Endodermal cell (in vitro differentiated cells): Measurements from ENCODE around the gene DYRK3. TPM values are rescaled to one million over a fixed set of nuclear protein-coding genes. Genes with fewer than 3 reads are reported as not detected.

Experiments
- DNase-seq: peaks from one replicate; pipeline ENCODE4 v3.0.0-alpha.2; 2017
- H3K27ac ChIP-seq: 2 replicates; pipeline ENCODE4 v1.5.1; 2013; ENCODE audit warnings: mild to moderate bottlenecking, low read depth, low read length, moderate library complexity
- H3K27me3 ChIP-seq: 2 replicates; pipeline ENCODE4 v1.6.1; 2013; ENCODE audit warnings: mild to moderate bottlenecking, low read length, moderate library complexity; ENCODE audit not compliant: insufficient read depth, control insufficient read depth, poor library complexity, severe bottlenecking
- H3K36me3 ChIP-seq: 2 replicates; pipeline ENCODE4 v1.7.0; 2013; ENCODE audit warnings: mild to moderate bottlenecking, low read length, moderate library complexity; ENCODE audit not compliant: control insufficient read depth, insufficient read depth
- H3K4me1 ChIP-seq: one replicate; pipeline ENCODE4 v1.7.0; 2013; ENCODE audit warnings: low read length; ENCODE audit not compliant: control insufficient read depth, insufficient read depth
- H3K4me3 ChIP-seq: 2 replicates; pipeline ENCODE4 v1.5.1; 2013; ENCODE audit warnings: mild to moderate bottlenecking, low read length, moderate library complexity
- H3K9ac ChIP-seq: 2 replicates; pipeline ENCODE4 v1.6.1; 2013; ENCODE audit warnings: mild to moderate bottlenecking, low read length, moderate library complexity; ENCODE audit not compliant: poor library complexity, severe bottlenecking; ENCODE audit errors: extremely low read depth
- H3K9me3 ChIP-seq: 2 replicates; pipeline ENCODE4 v1.6.1; 2013; ENCODE audit warnings: mild to moderate bottlenecking, low read length, moderate library complexity; ENCODE audit not compliant: control insufficient read depth
- H3K27ac Mint-ChIP-seq: 2 replicates; pipeline ENCODE4 v1.8.0; 2020; ENCODE audit warnings: mixed read lengths
- H3K27me3 Mint-ChIP-seq: 2 replicates; pipeline ENCODE4 v1.8.0; 2021; ENCODE audit warnings: mild to moderate bottlenecking, mixed read lengths; ENCODE audit not compliant: insufficient read depth
- H3K36me3 Mint-ChIP-seq: 2 replicates; pipeline ENCODE4 v1.8.0; 2020; ENCODE audit warnings: low read depth, mixed read lengths
- H3K4me1 Mint-ChIP-seq: 2 replicates; pipeline ENCODE4 v1.8.0; 2020; ENCODE audit warnings: mixed read lengths
- H3K4me3 Mint-ChIP-seq: 2 replicates; pipeline ENCODE4 v1.8.0; 2020; ENCODE audit warnings: mild to moderate bottlenecking, moderate library complexity, mixed read lengths
- H3K9me3 Mint-ChIP-seq: 2 replicates; pipeline ENCODE4 v1.8.0; 2020; ENCODE audit warnings: mild to moderate bottlenecking, mixed read lengths
- WGBS, 2 experiments: methylation state at CpG; one replicate each; pipeline versions ENCODE4 v1.1.5 to v1.1.7; 2013; ENCODE audit warnings: missing lambda C conversion rate in 2 of 2, mixed read lengths in 1 of 2; ENCODE audit not compliant: insufficient coverage in 1 of 2, insufficient read length in 1 of 2; 5-methylcytosine and 5-hydroxymethylcytosine counted together
- total RNA-seq, 2 donors: library from RNA; stranded (reverse); fragmentation: NEBNext Ultra II Directional in 1 of 2; extraction: Animal tissue kit (Norgen Biotek cat#: 25700) in 1 of 2; gene quantifications; 2 replicates in 1 of 2; 3 replicates in 1 of 2; pipeline ENCODE4 v1.2.1, GENCODE V29; 2021
- TF ChIP-seq, protein P1 (sequence below): fragments of 200-600 bp; sonication (generic); conservative IDR thresholded peaks from 2 replicates; pipeline ENCODE4 v1.5.0; 2021; ENCODE audit warnings: antibody characterized with exemption, mild to moderate bottlenecking

DYRK3 gene
- total RNA-seq, 2 donors from 2014 or later = 9.0 to 13.5 TPM

GRCh38 chr1:206672011-206672688 is 36.8 kb downstream of the DYRK3 start:
- H3K4me1 ChIP-seq = peaks cover 16% of the 10 kb centered on the region
- H3K9ac ChIP-seq = no peak overlapping the region
- Mint-ChIP-seq H3K27me3 (no peaks in the 10 kb centered on the region), H3K4me1 (peaks cover 16% of the 10 kb centered on the region), H3K36me3 (no peaks in the 10 kb centered on the region), H3K27ac (no peak overlapping the region), H3K9me3 (no peaks in the 10 kb centered on the region), H3K4me3 (no peak overlapping the region)
- no peaks in the 10 kb centered on the region for H3K36me3 ChIP-seq
- H3K4me3 ChIP-seq = peak overlapping the region; percentile 21
- no peak for DNase-seq
- H3K27me3 ChIP-seq = no peaks in the 10 kb centered on the region
- TF ChIP-seq, protein P1, sequence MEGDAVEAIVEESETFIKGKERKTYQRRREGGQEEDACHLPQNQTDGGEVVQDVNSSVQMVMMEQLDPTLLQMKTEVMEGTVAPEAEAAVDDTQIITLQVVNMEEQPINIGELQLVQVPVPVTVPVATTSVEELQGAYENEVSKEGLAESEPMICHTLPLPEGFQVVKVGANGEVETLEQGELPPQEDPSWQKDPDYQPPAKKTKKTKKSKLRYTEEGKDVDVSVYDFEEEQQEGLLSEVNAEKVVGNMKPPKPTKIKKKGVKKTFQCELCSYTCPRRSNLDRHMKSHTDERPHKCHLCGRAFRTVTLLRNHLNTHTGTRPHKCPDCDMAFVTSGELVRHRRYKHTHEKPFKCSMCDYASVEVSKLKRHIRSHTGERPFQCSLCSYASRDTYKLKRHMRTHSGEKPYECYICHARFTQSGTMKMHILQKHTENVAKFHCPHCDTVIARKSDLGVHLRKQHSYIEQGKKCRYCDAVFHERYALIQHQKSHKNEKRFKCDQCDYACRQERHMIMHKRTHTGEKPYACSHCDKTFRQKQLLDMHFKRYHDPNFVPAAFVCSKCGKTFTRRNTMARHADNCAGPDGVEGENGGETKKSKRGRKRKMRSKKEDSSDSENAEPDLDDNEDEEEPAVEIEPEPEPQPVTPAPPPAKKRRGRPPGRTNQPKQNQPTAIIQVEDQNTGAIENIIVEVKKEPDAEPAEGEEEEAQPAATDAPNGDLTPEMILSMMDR = no peak
- no peaks in the 10 kb centered on the region for H3K9me3 ChIP-seq
- peak overlapping the region; percentile 85 for H3K27ac ChIP-seq
- WGBS, 2 experiments = 48 to 56% methylated on average over 4 to 8 of the region's 8 CpGs

DNA sequence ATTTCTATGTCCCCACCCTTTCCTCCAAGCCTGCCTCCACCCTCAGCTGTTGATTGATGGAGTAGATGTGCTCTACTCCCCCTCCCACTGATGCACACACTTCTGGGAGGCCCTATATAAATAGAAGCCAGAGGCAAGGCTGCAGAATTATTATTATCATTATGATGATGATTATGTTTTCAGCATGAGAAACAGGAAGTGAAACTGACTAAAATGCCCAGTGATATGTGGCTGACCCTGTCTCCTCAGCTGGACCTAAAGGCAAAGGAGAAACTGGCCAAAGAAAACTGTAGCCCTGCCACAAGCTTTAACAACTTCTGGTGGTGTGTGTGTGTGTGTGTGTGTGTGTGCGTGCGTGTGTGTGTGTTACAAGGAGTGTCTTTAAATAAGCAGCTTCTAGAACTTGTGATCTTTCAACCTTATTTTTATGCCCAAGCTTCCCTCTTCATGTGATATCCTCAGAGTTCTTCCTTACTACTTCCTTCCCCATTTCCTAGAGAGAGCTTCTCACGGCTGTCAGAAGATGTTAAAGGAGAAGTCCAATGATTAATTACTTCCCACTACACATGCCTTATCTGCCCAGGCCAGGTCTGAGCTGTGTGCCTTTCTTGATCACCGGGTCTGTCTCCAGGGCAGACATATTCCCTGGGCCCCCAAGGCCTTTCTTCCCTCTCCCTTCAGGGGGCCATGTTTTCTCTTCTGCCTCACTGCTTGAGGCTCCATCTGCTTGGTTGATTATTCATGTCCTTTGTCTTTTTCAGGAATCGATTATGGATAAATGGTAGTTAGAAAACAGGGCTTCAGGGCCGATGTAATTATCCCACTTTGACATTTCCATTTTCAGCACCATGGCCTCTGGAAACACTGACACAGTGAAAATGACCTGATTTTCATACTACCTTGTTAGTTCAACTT is 37.8 kb downstream of the DYRK3 start:
- 52 to 83% methylated on average over 3 to 6 of the region's 6 CpGs for WGBS, 2 experiments
- TF ChIP-seq, protein P1 = no peak
- Histone ChIP-seq H3K36me3 (no peaks in the 10 kb centered on the region), H3K27me3 (no peaks in the 10 kb centered on the region), H3K9ac (no peak overlapping the region), H3K4me3 (no peak overlapping the region), H3K27ac (peak overlapping the region; percentile 85), H3K9me3 (no peaks in the 10 kb centered on the region), H3K4me1 (peaks cover 16% of the 10 kb centered on the region)
- H3K4me1 Mint-ChIP-seq = peaks cover 10% of the 10 kb centered on the region
- H3K4me3 Mint-ChIP-seq = no peak overlapping the region
- H3K27ac Mint-ChIP-seq = no peak overlapping the region
- no peaks in the 10 kb centered on the region for H3K36me3 Mint-ChIP-seq
- no peaks in the 10 kb centered on the region for H3K27me3 Mint-ChIP-seq
- H3K9me3 Mint-ChIP-seq = no peaks in the 10 kb centered on the region
- DNase-seq = no peak

DNA sequence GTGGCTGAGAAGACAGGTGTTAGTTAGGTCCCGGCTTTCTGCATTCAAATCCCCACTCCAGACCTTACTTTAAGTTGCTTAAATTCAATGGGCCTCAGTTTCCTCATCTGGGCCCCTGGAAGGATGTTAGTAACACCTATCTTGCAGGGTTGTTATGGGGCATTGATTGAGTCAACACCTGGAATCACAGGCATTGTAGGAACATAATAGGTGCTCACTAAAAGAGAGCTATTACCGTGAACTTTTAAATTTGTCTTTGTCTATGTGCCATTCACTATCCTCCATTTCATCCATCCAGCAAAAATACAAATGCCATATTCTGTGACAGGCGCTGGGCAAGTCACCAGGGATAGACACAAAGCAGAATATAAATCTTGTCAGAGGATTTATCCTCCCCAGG is 38.9 kb downstream of the DYRK3 start:
- no peak overlapping the region for H3K4me3 ChIP-seq
- H3K9ac ChIP-seq = no peak overlapping the region
- H3K27me3 ChIP-seq = peaks cover 5% of the 10 kb centered on the region
- H3K4me1 ChIP-seq = peaks cover 16% of the 10 kb centered on the region
- H3K27ac Mint-ChIP-seq = no peak overlapping the region
- peaks cover 6% of the 10 kb centered on the region for H3K4me1 Mint-ChIP-seq
- no peaks in the 10 kb centered on the region for H3K36me3 ChIP-seq
- H3K27me3 Mint-ChIP-seq = peaks cover 3% of the 10 kb centered on the region
- TF ChIP-seq, protein P1 = no peak
- no peaks in the 10 kb centered on the region for H3K9me3 Mint-ChIP-seq
- H3K9me3 ChIP-seq = no peaks in the 10 kb centered on the region
- no peak for DNase-seq
- H3K27ac ChIP-seq = peak overlapping the region; percentile 85
- 87 to 93% methylated on average over 2 to 3 of the region's 3 CpGs for WGBS, 2 experiments
- H3K36me3 Mint-ChIP-seq = no peaks in the 10 kb centered on the region
- H3K4me3 Mint-ChIP-seq = no peak overlapping the region
